Measurements from ENCODE around the gene CNBP.

- TF ChIP-seq CTCF (IDR thresholded peaks at IDR 0.05 in 2 of 3, conservative IDR thresholded peaks at IDR 0.05 in 1 of 3; ENCODE audit: insufficient read depth in 2 of 3, low read depth in 1 of 3, low read length in 3 of 3) (no peak), POLR2A (conservative IDR thresholded peaks at IDR 0.05) (no peak), ZFP1 (CRISPR knock-in tag; IDR thresholded peaks at IDR 0.05) (no peak), BRD9 (IDR thresholded peaks at IDR 0.05; ENCODE audit: low read depth, partially characterized antibody) (no peak), FOXP1 (CRISPR knock-in tag; IDR thresholded peaks at IDR 0.05) (no peak), NFRKB (IDR thresholded peaks at IDR 0.05; ENCODE audit: low read depth) (no peak), ZNF584 (CRISPR knock-in tag; IDR thresholded peaks at IDR 0.05; ENCODE audit: low read depth) (no peak), HMGN3 (IDR thresholded peaks at IDR 0.05; ENCODE audit: borderline replicate concordance, extremely low read depth, insufficient read length, low read depth, low read length) (no peak), IRF1 (CRISPR knock-in tag; IDR thresholded peaks at IDR 0.05; ENCODE audit: borderline replicate concordance) (no peak), TAF1 (IDR thresholded peaks at IDR 0.05; ENCODE audit: control insufficient read depth, extremely low read depth, insufficient read depth, low read length, severe bottlenecking) (no peak), ZFX (CRISPR knock-in tag; IDR thresholded peaks at IDR 0.05) (no peak), ZZZ3 (IDR thresholded peaks at IDR 0.05) (no peak)
These were observed 20.8 kb upstream of the CNBP start for GRCh38 chr3:129204473-129204872.

All from K562 (cell line).